Natural killer cell (primary cell): ENCODE results near the gene CHRNA7. TPM values are rescaled to one million over a fixed set of nuclear protein-coding genes. Genes with fewer than 3 reads are reported as not detected.

ENCODE experiments used
- ATAC-seq, 3 donors: fragments of 150-1000 bp in 2 of 3; fragments of 200-7000 bp in 1 of 3; cut with Tn5 transposase; 1 replicate in 1 of 3; 2 replicates in 2 of 3; pipeline ENCODE4 v1.10.0; 2021; ENCODE audit warnings: mild to moderate bottlenecking in 2 of 3, moderate library complexity in 2 of 3
- DNase-seq, 2 donors: peaks; one replicate each; pipeline versions ENCODE4 v3.0.0 to v3.0.0-alpha.2; 2013 to 2021; ENCODE audit warnings: mixed read lengths in 1 of 2
- H3K27ac ChIP-seq: one replicate; pipeline ENCODE4 v1.5.1; 2013; ENCODE audit warnings: mild to moderate bottlenecking, low read length
- H3K27me3 ChIP-seq: one replicate; pipeline ENCODE4 v1.6.1; 2013; ENCODE audit warnings: low read length; ENCODE audit not compliant: control insufficient read depth, insufficient read depth
- H3K36me3 ChIP-seq: one replicate; pipeline ENCODE4 v1.6.1; 2013; ENCODE audit warnings: low read length; ENCODE audit not compliant: control insufficient read depth, insufficient read depth
- H3K4me1 ChIP-seq: one replicate; pipeline ENCODE4 v1.6.1; 2013; ENCODE audit warnings: low read length; ENCODE audit not compliant: control insufficient read depth, insufficient read depth
- H3K4me3 ChIP-seq: one replicate; pipeline ENCODE4 v1.5.1; 2013; ENCODE audit warnings: low read length
- H3K9me3 ChIP-seq: one replicate; pipeline ENCODE4 v1.6.1; 2013; ENCODE audit warnings: low read length; ENCODE audit not compliant: control insufficient read depth, insufficient read depth
- H3K27ac Mint-ChIP-seq, 2 donors: one replicate each; pipeline ENCODE4 v1.8.0; 2022; ENCODE audit warnings: mild to moderate bottlenecking in 2 of 2, mixed read lengths in 2 of 2, moderate library complexity in 1 of 2
- H3K27me3 Mint-ChIP-seq, 2 donors: one replicate each; pipeline ENCODE4 v1.8.0; 2022; ENCODE audit warnings: low read depth in 2 of 2, mixed read lengths in 2 of 2
- H3K36me3 Mint-ChIP-seq: one replicate; pipeline ENCODE4 v1.8.0; 2022; ENCODE audit warnings: mixed read lengths
- H3K4me1 Mint-ChIP-seq, 2 donors: one replicate each; pipeline ENCODE4 v1.8.0; 2022; ENCODE audit warnings: mixed read lengths in 2 of 2
- H3K4me3 Mint-ChIP-seq: one replicate; pipeline ENCODE4 v1.8.0; 2022; ENCODE audit warnings: mild to moderate bottlenecking, moderate library complexity, mixed read lengths
- H3K9me3 Mint-ChIP-seq, 2 donors: one replicate each; pipeline ENCODE4 v1.8.0; 2022; ENCODE audit warnings: mixed read lengths in 2 of 2
- WGBS: methylation state at CpG from one replicate; pipeline ENCODE4 v1.1.7; 2013; ENCODE audit warnings: missing lambda C conversion rate; ENCODE audit not compliant: insufficient coverage; 5-methylcytosine and 5-hydroxymethylcytosine counted together
- intact Hi-C: fragments of 100-400 bp; cut with micrococcal nuclease; formaldehyde crosslinking; loops from one replicate; pipeline ENCODE4 v1.14.2; 2022
- total RNA-seq, 4 donors: library from RNA; stranded (reverse); fragments of 120-200 nt in 1 of 4; gene quantifications; one replicate each; pipeline versions ENCODE4 v1.2.3 to v1.2.4, GENCODE V29; 2013 to 2022
- TF ChIP-seq, protein P1 (sequence below): fragments of 200-600 bp; IDR thresholded peaks from one replicate; pipeline ENCODE4 v1.8.0; 2022; ENCODE audit warnings: antibody characterized with exemption

Gene CHRNA7
- total RNA-seq, 3 donors from 2014 or later (not counting 1 experiment from before 2014, with no cell fraction given) = 3.1 to 5.4 (median 3.7) TPM

DNA sequence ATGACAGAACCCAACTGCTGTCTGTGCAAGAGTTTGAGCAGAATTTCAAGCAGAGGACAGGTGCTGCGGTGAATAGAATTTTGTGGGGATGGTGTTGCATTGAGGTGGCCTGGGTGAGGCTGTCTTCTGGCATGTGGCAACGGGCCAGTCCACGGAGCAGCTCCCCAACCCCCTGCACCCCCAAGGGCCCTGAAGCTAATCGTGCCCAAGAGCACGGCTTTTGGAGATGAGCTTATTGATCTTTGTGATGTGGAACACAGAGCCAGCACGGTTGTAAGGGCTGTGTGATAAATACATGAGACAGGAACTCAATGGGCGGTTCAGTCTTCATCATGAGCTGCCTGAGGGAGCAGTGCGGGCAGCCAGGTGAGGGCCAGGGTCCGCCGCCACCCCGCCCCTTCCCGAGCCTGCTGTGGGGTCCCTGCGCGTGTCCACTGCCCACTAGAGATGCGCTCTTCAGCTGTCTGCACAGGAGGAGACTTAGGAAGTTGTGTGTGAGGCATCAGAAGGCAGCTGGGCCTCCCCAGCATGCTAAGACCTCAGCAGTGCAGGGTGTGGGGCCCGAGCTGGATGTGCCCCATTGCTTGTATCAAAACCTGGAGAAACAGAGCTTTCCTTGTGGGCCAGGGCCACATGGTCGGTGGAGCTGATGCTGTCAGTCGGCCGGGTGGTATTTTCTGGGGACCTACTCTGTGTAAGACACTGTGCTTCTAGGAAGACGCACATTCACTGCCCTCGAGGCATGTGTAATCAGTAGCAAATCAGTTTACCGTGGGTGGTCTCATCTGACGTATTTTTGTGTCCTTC lies 90.5 kb downstream of the CHRNA7 start:
- no peak overlapping the region for H3K4me3 ChIP-seq
- Mint-ChIP-seq H3K27me3 (peaks cover 14 to 29% of the 10 kb centered on the region in 2 donors), H3K36me3 (no peaks in the 10 kb centered on the region), H3K9me3 (no peaks in the 10 kb centered on the region), H3K27ac (no peak overlapping the region), H3K4me1 (no peaks in the 10 kb centered on the region), H3K4me3 (no peak overlapping the region)
- H3K27me3 ChIP-seq = no peaks in the 10 kb centered on the region
- 90% methylated on average over 23 of the region's 23 CpGs for WGBS
- no peaks in the 10 kb centered on the region for H3K36me3 ChIP-seq
- ATAC-seq (no peak), DNase-seq (no peak)
- intact Hi-C loops = no loop called here
- TF ChIP-seq, protein P1, sequence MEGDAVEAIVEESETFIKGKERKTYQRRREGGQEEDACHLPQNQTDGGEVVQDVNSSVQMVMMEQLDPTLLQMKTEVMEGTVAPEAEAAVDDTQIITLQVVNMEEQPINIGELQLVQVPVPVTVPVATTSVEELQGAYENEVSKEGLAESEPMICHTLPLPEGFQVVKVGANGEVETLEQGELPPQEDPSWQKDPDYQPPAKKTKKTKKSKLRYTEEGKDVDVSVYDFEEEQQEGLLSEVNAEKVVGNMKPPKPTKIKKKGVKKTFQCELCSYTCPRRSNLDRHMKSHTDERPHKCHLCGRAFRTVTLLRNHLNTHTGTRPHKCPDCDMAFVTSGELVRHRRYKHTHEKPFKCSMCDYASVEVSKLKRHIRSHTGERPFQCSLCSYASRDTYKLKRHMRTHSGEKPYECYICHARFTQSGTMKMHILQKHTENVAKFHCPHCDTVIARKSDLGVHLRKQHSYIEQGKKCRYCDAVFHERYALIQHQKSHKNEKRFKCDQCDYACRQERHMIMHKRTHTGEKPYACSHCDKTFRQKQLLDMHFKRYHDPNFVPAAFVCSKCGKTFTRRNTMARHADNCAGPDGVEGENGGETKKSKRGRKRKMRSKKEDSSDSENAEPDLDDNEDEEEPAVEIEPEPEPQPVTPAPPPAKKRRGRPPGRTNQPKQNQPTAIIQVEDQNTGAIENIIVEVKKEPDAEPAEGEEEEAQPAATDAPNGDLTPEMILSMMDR = no peak
- H3K27ac ChIP-seq = no peak overlapping the region
- no peaks in the 10 kb centered on the region for H3K9me3 ChIP-seq
- H3K4me1 ChIP-seq = no peaks in the 10 kb centered on the region

DNA sequence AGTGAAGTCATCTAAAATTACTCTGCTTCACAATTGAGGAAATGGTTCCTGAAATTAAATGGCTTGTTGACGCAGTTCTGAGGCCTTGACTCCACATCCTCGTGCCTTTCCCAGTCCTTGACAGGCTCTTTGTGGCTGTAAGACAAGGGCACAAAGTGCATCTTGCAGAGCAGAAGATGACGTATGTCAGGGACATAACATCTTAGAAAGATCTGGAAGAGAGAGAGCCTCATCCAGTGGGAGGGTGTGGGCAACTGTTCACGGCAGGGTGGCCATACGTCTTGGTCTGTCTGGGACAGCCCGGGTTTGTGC lies 91.0 kb downstream of the CHRNA7 start:
- intact Hi-C loops = no loop called here
- Mint-ChIP-seq H3K4me3 (no peak overlapping the region), H3K36me3 (no peaks in the 10 kb centered on the region), H3K4me1 (no peaks in the 10 kb centered on the region), H3K27ac (no peak overlapping the region), H3K9me3 (no peaks in the 10 kb centered on the region), H3K27me3 (peaks cover 14 to 31% of the 10 kb centered on the region in 2 donors)
- Histone ChIP-seq H3K27ac (no peak overlapping the region), H3K27me3 (no peaks in the 10 kb centered on the region), H3K4me3 (no peak overlapping the region), H3K4me1 (no peaks in the 10 kb centered on the region), H3K36me3 (no peaks in the 10 kb centered on the region), H3K9me3 (no peaks in the 10 kb centered on the region)
- no peak for DNase-seq
- no peak for ATAC-seq
- WGBS = 88% methylated on average over 6 of the region's 6 CpGs
- TF ChIP-seq, protein P1 = no peak

DNA sequence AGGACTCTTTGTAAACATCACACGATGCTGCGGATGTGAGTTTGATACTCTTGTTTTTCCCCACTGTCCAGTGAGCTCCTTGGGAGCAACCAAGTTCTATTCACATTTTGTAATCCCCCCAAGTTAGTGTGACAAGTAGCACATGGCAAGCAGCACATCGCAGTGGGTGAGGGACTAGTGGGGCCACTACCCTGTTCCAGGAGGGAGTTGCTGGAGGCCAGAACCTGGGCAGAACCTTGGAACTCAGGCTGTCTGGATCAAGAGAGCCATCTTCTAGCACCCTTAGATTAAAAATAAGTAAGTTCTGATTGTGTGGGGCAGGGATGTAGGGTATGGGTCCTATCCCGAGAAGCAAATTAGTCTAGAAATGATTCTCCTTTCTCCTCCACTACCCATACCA lies 91.7 kb downstream of the CHRNA7 start:
- H3K27me3 Mint-ChIP-seq = peaks cover 14 to 31% of the 10 kb centered on the region in 2 donors
- no peak overlapping the region for H3K27ac Mint-ChIP-seq
- no peak overlapping the region for H3K27ac ChIP-seq
- H3K36me3 Mint-ChIP-seq = no peaks in the 10 kb centered on the region
- ATAC-seq (no peak), DNase-seq (no peak)
- no peaks in the 10 kb centered on the region for H3K9me3 ChIP-seq
- H3K4me3 Mint-ChIP-seq = no peak overlapping the region
- H3K4me3 ChIP-seq = no peak overlapping the region
- no peaks in the 10 kb centered on the region for H3K4me1 ChIP-seq
- WGBS = 89% methylated on average over 3 of the region's 4 CpGs
- no peaks in the 10 kb centered on the region for H3K36me3 ChIP-seq
- no peaks in the 10 kb centered on the region for H3K4me1 Mint-ChIP-seq
- TF ChIP-seq, protein P1 = no peak
- H3K9me3 Mint-ChIP-seq = no peaks in the 10 kb centered on the region
- H3K27me3 ChIP-seq = no peaks in the 10 kb centered on the region
- intact Hi-C loops = no loop called here

DNA sequence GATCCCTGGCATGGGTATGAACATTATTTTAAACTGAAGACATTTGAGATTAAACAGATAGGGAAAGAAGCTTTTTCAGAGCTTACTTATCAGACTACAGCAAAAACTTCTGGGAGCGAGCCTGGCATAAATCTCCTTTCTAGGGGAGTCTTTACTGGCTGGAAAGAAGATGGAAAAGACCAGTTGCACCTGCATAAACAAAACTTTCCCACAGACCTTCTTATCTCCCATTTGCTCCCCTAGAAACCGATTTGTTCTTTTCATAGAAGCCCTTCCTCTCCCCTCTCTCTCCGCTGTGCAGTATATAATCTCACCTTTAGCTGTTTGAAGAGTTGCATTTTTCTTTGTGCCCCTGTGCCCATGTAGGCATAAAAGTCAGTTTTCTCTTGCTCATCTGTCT lies 93.2 kb downstream of the CHRNA7 start:
- no peak for ATAC-seq
- 79% methylated on average over 2 of the region's 3 CpGs for WGBS
- intact Hi-C loops = no loop called here
- Histone ChIP-seq H3K36me3 (no peaks in the 10 kb centered on the region), H3K4me3 (no peak overlapping the region), H3K9me3 (no peaks in the 10 kb centered on the region), H3K27ac (no peak overlapping the region), H3K4me1 (no peaks in the 10 kb centered on the region), H3K27me3 (no peaks in the 10 kb centered on the region)
- TF ChIP-seq, protein P1 = no peak
- H3K9me3 Mint-ChIP-seq = no peaks in the 10 kb centered on the region
- H3K4me1 Mint-ChIP-seq = no peaks in the 10 kb centered on the region
- H3K4me3 Mint-ChIP-seq = no peak overlapping the region
- H3K36me3 Mint-ChIP-seq = no peaks in the 10 kb centered on the region
- no peak for DNase-seq
- peaks cover 11 to 40% of the 10 kb centered on the region in 2 donors for H3K27me3 Mint-ChIP-seq
- H3K27ac Mint-ChIP-seq = no peak overlapping the region
